K562 (cell line): Measurements from ENCODE around the gene IMMP2L. TPM values are rescaled to one million over a fixed set of nuclear protein-coding genes. Genes with fewer than 3 reads are reported as not detected.

Source experiments
- ARID1B ChIP-seq: fragments of 450-650 bp; IDR thresholded peaks from 2 replicates; pipeline ENCODE4 v1.6.1; 2016; ENCODE audit warnings: antibody characterized with exemption, mild to moderate bottlenecking, inconsistent platforms
- CHCHD3 ChIP-seq: fragments of 250-450 bp; sonication (Bioruptor Pico); IDR thresholded peaks from 2 replicates; pipeline ENCODE4 v2.1.2; 2022; ENCODE audit warnings: mild to moderate bottlenecking
- CREB1 ChIP-seq, 2 experiments: sonication (generic) in 1 of 2; formaldehyde crosslinking in 1 of 2; IDR thresholded peaks; 2 replicates each; pipeline versions ENCODE4 v1.6.1 to v1.8.0; 2012 to 2022; ENCODE audit warnings: inconsistent platforms in 1 of 2, mild to moderate bottlenecking in 1 of 2, missing genetic modification reagents in 1 of 2, moderate library complexity in 1 of 2
- DNMT1 ChIP-seq: fragments of 450-650 bp; IDR thresholded peaks from 2 replicates; pipeline ENCODE4 v1.6.1; 2016; ENCODE audit warnings: antibody characterized with exemption, mild to moderate bottlenecking
- HDAC8 ChIP-seq: fragments of 450-650 bp; IDR thresholded peaks from 2 replicates; pipeline ENCODE4 v1.6.1; 2016; ENCODE audit warnings: mild to moderate bottlenecking, missing genetic modification characterization, moderate library complexity, missing compliant biosample characterization
- HNRNPK ChIP-seq: fragments of 200-400 bp; formaldehyde crosslinking; IDR thresholded peaks from one replicate; pipeline ENCODE4 v1.6.1; 2018; ENCODE audit warnings: mild to moderate bottlenecking, low read depth, low read length; ENCODE audit not compliant: poor library complexity, severe bottlenecking
- HNRNPL ChIP-seq: fragments of 200-400 bp; formaldehyde crosslinking; IDR thresholded peaks from 2 replicates; pipeline ENCODE4 v1.6.1; 2017; ENCODE audit warnings: low read depth, mild to moderate bottlenecking, low read length
- KLF13 ChIP-seq: fragments of 450-650 bp; IDR thresholded peaks from 2 replicates; pipeline ENCODE4 v1.6.1; 2016; ENCODE audit warnings: missing genetic modification characterization, low read depth, mild to moderate bottlenecking, missing compliant biosample characterization, moderate library complexity, borderline replicate concordance
- L3MBTL2 ChIP-seq: fragments of 450-650 bp; IDR thresholded peaks from 2 replicates; pipeline ENCODE4 v1.6.1; 2016; ENCODE audit warnings: mild to moderate bottlenecking, moderate library complexity
- NFIC ChIP-seq: fragments of 450-650 bp; IDR thresholded peaks from 2 replicates; pipeline ENCODE4 v1.6.1; 2017; ENCODE audit warnings: mild to moderate bottlenecking, inconsistent platforms
- RFX1 ChIP-seq: fragments of 450-650 bp; IDR thresholded peaks from 2 replicates; pipeline ENCODE4 v1.6.1; 2016; ENCODE audit warnings: mild to moderate bottlenecking, moderate library complexity
- SMAD3 ChIP-seq: fragments of 450-650 bp; formaldehyde crosslinking; conservative IDR thresholded peaks from 2 replicates; pipeline ENCODE4 v1.4.0; 2020; ENCODE audit warnings: mild to moderate bottlenecking
- SOX6 ChIP-seq: fragments of 450-650 bp; IDR thresholded peaks from 2 replicates; pipeline ENCODE4 v1.6.1; 2014; ENCODE audit warnings: mild to moderate bottlenecking
- TBP ChIP-seq: optimal IDR thresholded peaks from 2 replicates; pipeline ENCODE3; 2011; ENCODE audit warnings: low read depth, low read length, improper control_type of control experiment
- TEAD4 ChIP-seq, 2 experiments: sonication (generic) in 1 of 2; formaldehyde crosslinking in 1 of 2; IDR thresholded peaks; 2 replicates each; pipeline versions ENCODE4 v1.6.1 to v1.8.0; 2012 to 2022; ENCODE audit warnings: borderline replicate concordance in 1 of 2, inconsistent platforms in 1 of 2, low read length in 1 of 2, mild to moderate bottlenecking in 1 of 2, missing genetic modification reagents in 1 of 2
- ZNF121 ChIP-seq: sonication (generic); formaldehyde crosslinking; conservative IDR thresholded peaks from 2 replicates; pipeline ENCODE4 v1.8.0; 2022; ENCODE audit warnings: missing genetic modification reagents
- ZNF780A ChIP-seq: fragments of 250-450 bp; sonication (Bioruptor Pico); IDR thresholded peaks from 2 replicates; pipeline ENCODE4 v1.5.0; 2021; ENCODE audit warnings: mild to moderate bottlenecking
- polyA plus RNA-seq, 8 experiments: library from polyadenylated mRNA; depleted of rRNA in 4 of 8; stranded (reverse) in 5 of 8; unstranded in 3 of 8; fragments of >200 nt; fragmentation: Nextera tagmentation in 2 of 8; fragmentation: Illumina TruSeq in 1 of 8; extraction: Ambion mirVana in 2 of 8; extraction: Trizol in 1 of 8; gene quantifications; 2 replicates each; pipeline versions ENCODE4 v1.2.1 to v1.2.3, GENCODE V29; 2011 to 2014; ENCODE audit warnings: inconsistent platforms in 1 of 8, missing spikeins in 1 of 8
- total RNA-seq, 7 experiments: library from RNA; depleted of rRNA in 6 of 7; stranded (reverse); fragments of >200 nt in 6 of 7; fragmentation: Illumina TruSeq in 2 of 7; extraction: Trizol in 2 of 7; gene quantifications; 2 replicates each; pipeline versions ENCODE4 v1.2.1 to v1.2.3, GENCODE V29; 2011 to 2021; ENCODE audit warnings: low replicate concordance in 1 of 7
- TF ChIP-seq, protein P1 (sequence below): fragments of 450-650 bp; formaldehyde crosslinking; IDR thresholded peaks from 2 replicates; pipeline ENCODE4 v1.4.0; 2020; ENCODE audit warnings: mild to moderate bottlenecking, moderate library complexity
- TF ChIP-seq, protein P2 (sequence below): fragments of 250-450 bp; sonication (Bioruptor Pico); IDR thresholded peaks from 2 replicates; pipeline ENCODE4 v1.8.0; 2022; ENCODE audit warnings: moderate library complexity, mild to moderate bottlenecking, inconsistent platforms
- TF ChIP-seq, protein P3 (sequence below): IDR thresholded peaks from 2 replicates; pipeline ENCODE4 v1.6.1; 2016; ENCODE audit warnings: missing genetic modification characterization, missing compliant biosample characterization
- TF ChIP-seq, protein P4 (sequence below): fragments of 250-450 bp; sonication (Bioruptor Pico); IDR thresholded peaks from 2 replicates; pipeline ENCODE4 v1.8.0; 2022; ENCODE audit warnings: inconsistent platforms, mild to moderate bottlenecking, moderate library complexity, borderline replicate concordance
- TF ChIP-seq, protein P5 (sequence below): fragments of 450-650 bp; conservative IDR thresholded peaks from 2 replicates; pipeline ENCODE4 v1.6.1; 2016; ENCODE audit warnings: missing genetic modification characterization, low read depth, mild to moderate bottlenecking, missing compliant biosample characterization, moderate library complexity

IMMP2L gene
- total and polyA plus RNA-seq, 9 of the 15 experiments (the other 6 are each of a cell fraction or from before 2014, with no cell fraction given): 29.7 to 116 (median 53.0) TPM

DNA sequence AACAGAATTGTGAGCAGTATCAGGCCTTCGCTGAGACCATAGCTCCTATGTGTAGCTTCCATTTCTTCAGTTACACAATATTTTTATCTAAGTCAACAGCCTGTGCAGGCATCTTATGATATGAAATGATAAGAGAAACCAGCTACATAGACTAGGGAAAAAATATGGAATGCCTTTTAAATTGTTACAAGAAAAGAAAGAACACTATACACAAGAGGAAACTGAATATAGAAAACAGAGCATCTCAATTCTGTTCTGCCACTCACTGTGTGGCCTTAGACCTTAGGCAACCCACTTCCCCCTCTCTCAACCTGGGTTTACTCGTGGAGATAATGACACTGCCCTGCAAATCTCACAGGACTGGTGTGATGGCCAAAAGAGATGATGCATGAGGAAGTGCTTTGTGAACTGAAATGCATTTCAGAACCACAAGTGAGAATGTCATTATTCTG, 338.5 kb downstream of the IMMP2L start (continued):
- TF ChIP-seq, protein P1, sequence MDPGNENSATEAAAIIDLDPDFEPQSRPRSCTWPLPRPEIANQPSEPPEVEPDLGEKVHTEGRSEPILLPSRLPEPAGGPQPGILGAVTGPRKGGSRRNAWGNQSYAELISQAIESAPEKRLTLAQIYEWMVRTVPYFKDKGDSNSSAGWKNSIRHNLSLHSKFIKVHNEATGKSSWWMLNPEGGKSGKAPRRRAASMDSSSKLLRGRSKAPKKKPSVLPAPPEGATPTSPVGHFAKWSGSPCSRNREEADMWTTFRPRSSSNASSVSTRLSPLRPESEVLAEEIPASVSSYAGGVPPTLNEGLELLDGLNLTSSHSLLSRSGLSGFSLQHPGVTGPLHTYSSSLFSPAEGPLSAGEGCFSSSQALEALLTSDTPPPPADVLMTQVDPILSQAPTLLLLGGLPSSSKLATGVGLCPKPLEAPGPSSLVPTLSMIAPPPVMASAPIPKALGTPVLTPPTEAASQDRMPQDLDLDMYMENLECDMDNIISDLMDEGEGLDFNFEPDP (CRISPR knock-in tag): no peak
- TF ChIP-seq ZNF121 (CRISPR knock-in tag) (no peak), TEAD4 (IDR thresholded peaks at IDR 0.05; ENCODE audit: low read length) (peak; percentile 92), TEAD4 (CRISPR knock-in tag; IDR thresholded peaks at IDR 0.05; ENCODE audit: borderline replicate concordance) (no peak), HDAC8 (no peak), TBP (no peak), KLF13 (tag) (no peak), DNMT1 (no peak), HNRNPL (no peak), ARID1B (peak; percentile 95), HNRNPK (no peak), CREB1 (IDR thresholded peaks at IDR 0.05) (no peak), CREB1 (CRISPR knock-in tag; IDR thresholded peaks at IDR 0.05) (0 out of 2 replicates have a peak, but pooled peaks have one; percentile 25), L3MBTL2 (peak; percentile 49), ZNF780A (CRISPR knock-in tag) (no peak), RFX1 (no peak), NFIC (peak; percentile 53; the same call in 1 of the 2 replicates), SOX6 (peak; percentile 84), SMAD3 (CRISPR knock-in tag) (0 out of 2 replicates have a peak, but pooled peaks have one; percentile 3), CHCHD3 (CRISPR knock-in tag) (no peak)
- TF ChIP-seq, protein P2, sequence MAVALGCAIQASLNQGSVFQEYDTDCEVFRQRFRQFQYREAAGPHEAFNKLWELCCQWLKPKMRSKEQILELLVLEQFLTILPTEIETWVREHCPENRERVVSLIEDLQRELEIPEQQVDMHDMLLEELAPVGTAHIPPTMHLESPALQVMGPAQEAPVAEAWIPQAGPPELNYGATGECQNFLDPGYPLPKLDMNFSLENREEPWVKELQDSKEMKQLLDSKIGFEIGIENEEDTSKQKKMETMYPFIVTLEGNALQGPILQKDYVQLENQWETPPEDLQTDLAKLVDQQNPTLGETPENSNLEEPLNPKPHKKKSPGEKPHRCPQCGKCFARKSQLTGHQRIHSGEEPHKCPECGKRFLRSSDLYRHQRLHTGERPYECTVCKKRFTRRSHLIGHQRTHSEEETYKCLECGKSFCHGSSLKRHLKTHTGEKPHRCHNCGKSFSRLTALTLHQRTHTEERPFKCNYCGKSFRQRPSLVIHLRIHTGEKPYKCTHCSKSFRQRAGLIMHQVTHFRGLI (CRISPR knock-in tag): no peak
- TF ChIP-seq, protein P3, sequence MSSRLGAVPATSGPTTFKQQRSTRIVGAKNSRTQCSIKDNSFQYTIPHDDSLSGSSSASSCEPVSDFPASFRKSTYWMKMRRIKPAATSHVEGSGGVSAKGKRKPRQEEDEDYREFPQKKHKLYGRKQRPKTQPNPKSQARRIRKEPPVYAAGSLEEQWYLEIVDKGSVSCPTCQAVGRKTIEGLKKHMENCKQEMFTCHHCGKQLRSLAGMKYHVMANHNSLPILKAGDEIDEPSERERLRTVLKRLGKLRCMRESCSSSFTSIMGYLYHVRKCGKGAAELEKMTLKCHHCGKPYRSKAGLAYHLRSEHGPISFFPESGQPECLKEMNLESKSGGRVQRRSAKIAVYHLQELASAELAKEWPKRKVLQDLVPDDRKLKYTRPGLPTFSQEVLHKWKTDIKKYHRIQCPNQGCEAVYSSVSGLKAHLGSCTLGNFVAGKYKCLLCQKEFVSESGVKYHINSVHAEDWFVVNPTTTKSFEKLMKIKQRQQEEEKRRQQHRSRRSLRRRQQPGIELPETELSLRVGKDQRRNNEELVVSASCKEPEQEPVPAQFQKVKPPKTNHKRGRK: no peak
- TF ChIP-seq, protein P4, sequence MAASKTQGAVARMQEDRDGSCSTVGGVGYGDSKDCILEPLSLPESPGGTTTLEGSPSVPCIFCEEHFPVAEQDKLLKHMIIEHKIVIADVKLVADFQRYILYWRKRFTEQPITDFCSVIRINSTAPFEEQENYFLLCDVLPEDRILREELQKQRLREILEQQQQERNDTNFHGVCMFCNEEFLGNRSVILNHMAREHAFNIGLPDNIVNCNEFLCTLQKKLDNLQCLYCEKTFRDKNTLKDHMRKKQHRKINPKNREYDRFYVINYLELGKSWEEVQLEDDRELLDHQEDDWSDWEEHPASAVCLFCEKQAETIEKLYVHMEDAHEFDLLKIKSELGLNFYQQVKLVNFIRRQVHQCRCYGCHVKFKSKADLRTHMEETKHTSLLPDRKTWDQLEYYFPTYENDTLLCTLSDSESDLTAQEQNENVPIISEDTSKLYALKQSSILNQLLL (CRISPR knock-in tag): no peak
- TF ChIP-seq, protein P5, sequence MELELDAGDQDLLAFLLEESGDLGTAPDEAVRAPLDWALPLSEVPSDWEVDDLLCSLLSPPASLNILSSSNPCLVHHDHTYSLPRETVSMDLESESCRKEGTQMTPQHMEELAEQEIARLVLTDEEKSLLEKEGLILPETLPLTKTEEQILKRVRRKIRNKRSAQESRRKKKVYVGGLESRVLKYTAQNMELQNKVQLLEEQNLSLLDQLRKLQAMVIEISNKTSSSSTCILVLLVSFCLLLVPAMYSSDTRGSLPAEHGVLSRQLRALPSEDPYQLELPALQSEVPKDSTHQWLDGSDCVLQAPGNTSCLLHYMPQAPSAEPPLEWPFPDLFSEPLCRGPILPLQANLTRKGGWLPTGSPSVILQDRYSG (tag): no peak
